MG63 (cell line): Measurements from ENCODE around the gene DNAH8. TPM values are rescaled to one million over a fixed set of nuclear protein-coding genes. Genes with fewer than 3 reads are reported as not detected.

Experiments used
- DNase-seq: peaks from one replicate; pipeline ENCODE4 v3.0.0-alpha.2; 2020
- H3K27me3 ChIP-seq: fragments of 250-450 bp; sonication (Bioruptor Pico); 2 replicates; pipeline ENCODE4 v1.5.1; 2020; ENCODE audit warnings: mild to moderate bottlenecking, moderate library complexity
- H3K36me3 ChIP-seq: fragments of 250-450 bp; sonication (Bioruptor Pico); 2 replicates; pipeline ENCODE4 v1.5.1; 2020; ENCODE audit warnings: mild to moderate bottlenecking, moderate library complexity
- H3K4me3 ChIP-seq: fragments of 250-450 bp; sonication (Bioruptor Pico); 2 replicates; pipeline ENCODE4 v1.5.1; 2020; ENCODE audit warnings: mild to moderate bottlenecking, moderate library complexity
- H3K9me3 ChIP-seq: fragments of 250-450 bp; sonication (Bioruptor Pico); 2 replicates; pipeline ENCODE4 v1.5.1; 2020; ENCODE audit warnings: mild to moderate bottlenecking, moderate library complexity
- total RNA-seq: library from RNA; depleted of rRNA; stranded (reverse); fragments of >200 nt; shearing (Covaris generic); gene quantifications from 2 replicates; pipeline ENCODE4 v1.2.3, GENCODE V29; 2014; ENCODE audit warnings: low replicate concordance

Gene DNAH8
- total RNA-seq, 1 experiment from 2014 or later, result 1.2 TPM

- peaks cover 9% of the 10 kb centered on the region; the same call in 1 of the 2 replicates for H3K27me3 ChIP-seq
- no peaks in the 10 kb centered on the region for H3K36me3 ChIP-seq
- no peaks in the 10 kb centered on the region for H3K9me3 ChIP-seq
- no peak overlapping the region for H3K4me3 ChIP-seq
- DNase-seq, result no peak
These were observed 121.5 kb downstream of the DNAH8 start for GRCh38 chr6:38836585-38836984.

- H3K36me3 ChIP-seq, result no peaks in the 10 kb centered on the region
- H3K4me3 ChIP-seq, result no peak overlapping the region
- no peak for DNase-seq
- peaks cover 9% of the 10 kb centered on the region; the same call in 1 of the 2 replicates for H3K27me3 ChIP-seq
- no peaks in the 10 kb centered on the region for H3K9me3 ChIP-seq
These were observed 122.0 kb downstream of the DNAH8 start for GRCh38 chr6:38837101-38837500.

GRCh38 chr6:38843798-38844197, 128.7 kb downstream of the DNAH8 start:
- no peak overlapping the region for H3K4me3 ChIP-seq
- H3K36me3 ChIP-seq, result no peaks in the 10 kb centered on the region
- DNase-seq, result no peak
- H3K27me3 ChIP-seq, result no peaks in the 10 kb centered on the region; the same call in 1 of the 2 replicates
- no peaks in the 10 kb centered on the region for H3K9me3 ChIP-seq

GRCh38 chr6:38845931-38846330, 130.8 kb downstream of the DNAH8 start:
- no peaks in the 10 kb centered on the region for H3K9me3 ChIP-seq
- DNase-seq, result no peak

GRCh38 chr6:38846361-38846760, 131.2 kb downstream of the DNAH8 start:
- no peak for DNase-seq
- Histone ChIP-seq H3K36me3 (no peaks in the 10 kb centered on the region), H3K9me3 (no peaks in the 10 kb centered on the region), H3K4me3 (no peak overlapping the region), H3K27me3 (peaks cover 19% of the 10 kb centered on the region)

More at GRCh38 chr6:38845931-38846330, 130.8 kb downstream of the DNAH8 start:
- H3K36me3 ChIP-seq, result no peaks in the 10 kb centered on the region
- H3K4me3 ChIP-seq, result no peak overlapping the region
- H3K27me3 ChIP-seq, result peaks cover 15% of the 10 kb centered on the region

GRCh38 chr6:38846844-38847243, 131.7 kb downstream of the DNAH8 start:
- Histone ChIP-seq H3K4me3 (no peak overlapping the region), H3K36me3 (no peaks in the 10 kb centered on the region), H3K27me3 (peaks cover 24% of the 10 kb centered on the region), H3K9me3 (no peaks in the 10 kb centered on the region)
- peak; percentile 68 for DNase-seq

GRCh38 chr6:38847497-38847896, 132.4 kb downstream of the DNAH8 start:
- no peaks in the 10 kb centered on the region for H3K9me3 ChIP-seq
- H3K36me3 ChIP-seq, result no peaks in the 10 kb centered on the region
- no peak for DNase-seq
- H3K27me3 ChIP-seq, result peaks cover 24% of the 10 kb centered on the region
- no peak overlapping the region for H3K4me3 ChIP-seq

- Histone ChIP-seq H3K9me3 (no peaks in the 10 kb centered on the region), H3K27me3 (peaks cover 31% of the 10 kb centered on the region), H3K36me3 (no peaks in the 10 kb centered on the region), H3K4me3 (no peak overlapping the region)
- DNase-seq, result no peak
These were observed 133.6 kb downstream of the DNAH8 start for GRCh38 chr6:38848760-38849159.

- DNase-seq, result no peak
- Histone ChIP-seq H3K9me3 (no peaks in the 10 kb centered on the region), H3K36me3 (no peaks in the 10 kb centered on the region), H3K4me3 (no peak overlapping the region), H3K27me3 (peaks cover 47% of the 10 kb centered on the region)
These were observed 137.1 kb downstream of the DNAH8 start for GRCh38 chr6:38852215-38852614.

- H3K27me3 ChIP-seq, result peaks cover 55% of the 10 kb centered on the region
- H3K4me3 ChIP-seq, result no peak overlapping the region
- H3K9me3 ChIP-seq, result no peaks in the 10 kb centered on the region
- no peaks in the 10 kb centered on the region for H3K36me3 ChIP-seq
- no peak for DNase-seq
These were observed 138.1 kb downstream of the DNAH8 start for GRCh38 chr6:38853236-38853635.

- Histone ChIP-seq H3K27me3 (peaks cover 49% of the 10 kb centered on the region), H3K36me3 (no peaks in the 10 kb centered on the region), H3K4me3 (no peak overlapping the region), H3K9me3 (no peaks in the 10 kb centered on the region)
- no peak for DNase-seq
These were observed 141.4 kb downstream of the DNAH8 start for GRCh38 chr6:38856492-38856891.

- no peak for DNase-seq
- no peaks in the 10 kb centered on the region for H3K36me3 ChIP-seq
- no peaks in the 10 kb centered on the region for H3K9me3 ChIP-seq
- peaks cover 44% of the 10 kb centered on the region for H3K27me3 ChIP-seq
- no peak overlapping the region for H3K4me3 ChIP-seq
These were observed 142.7 kb downstream of the DNAH8 start for GRCh38 chr6:38857815-38858214.

GRCh38 chr6:38860041-38860440, 144.9 kb downstream of the DNAH8 start:
- no peaks in the 10 kb centered on the region for H3K9me3 ChIP-seq
- DNase-seq, result no peak
- H3K27me3 ChIP-seq, result peaks cover 51% of the 10 kb centered on the region
- H3K4me3 ChIP-seq, result no peak overlapping the region
- H3K36me3 ChIP-seq, result no peaks in the 10 kb centered on the region

GRCh38 chr6:38861926-38862401, 146.9 kb downstream of the DNAH8 start:
- H3K36me3 ChIP-seq, result no peaks in the 10 kb centered on the region

GRCh38 chr6:38865521-38866174, 150.5 kb downstream of the DNAH8 start:
- no peaks in the 10 kb centered on the region for H3K36me3 ChIP-seq
- H3K9me3 ChIP-seq, result no peaks in the 10 kb centered on the region
- no peak overlapping the region for H3K4me3 ChIP-seq
- no peak for DNase-seq
- peaks cover 36% of the 10 kb centered on the region for H3K27me3 ChIP-seq

More at GRCh38 chr6:38861926-38862401, 146.9 kb downstream of the DNAH8 start:
- H3K27me3 ChIP-seq, result peaks cover 48% of the 10 kb centered on the region
- no peak for DNase-seq
- no peak overlapping the region for H3K4me3 ChIP-seq
- no peaks in the 10 kb centered on the region for H3K9me3 ChIP-seq

- DNase-seq, result no peak
- Histone ChIP-seq H3K4me3 (no peak overlapping the region), H3K27me3 (peaks cover 37% of the 10 kb centered on the region), H3K9me3 (no peaks in the 10 kb centered on the region), H3K36me3 (no peaks in the 10 kb centered on the region)
These were observed 152.6 kb downstream of the DNAH8 start for GRCh38 chr6:38867726-38868125.

GRCh38 chr6:38871741-38872568, 156.8 kb downstream of the DNAH8 start:
- Histone ChIP-seq H3K4me3 (no peak overlapping the region), H3K27me3 (peaks cover 14% of the 10 kb centered on the region), H3K9me3 (no peaks in the 10 kb centered on the region), H3K36me3 (no peaks in the 10 kb centered on the region)
- peak; percentile 64 for DNase-seq
